OCI-LY1 (cell line): ENCODE results near the gene TRNAU1AP.
"Not testable (repeated sequence)": the region's sequence is repeated elsewhere in the genome, so short reads cannot be mapped to it uniquely, and the experiment has no call there.

Experiments used
- H2AFZ ChIP-seq: fragments of 200-600 bp; sonication (generic), shearing (Covaris generic); 2 replicates; pipeline ENCODE4 v1.6.0; 2014; ENCODE audit warnings: antibody characterized with exemption, mild to moderate bottlenecking, low read length
- H3F3A ChIP-seq: fragments of 200-600 bp; sonication (generic), shearing (Covaris generic); 2 replicates; pipeline ENCODE4 v1.6.0; 2014; ENCODE audit warnings: mild to moderate bottlenecking, antibody characterized with exemption, low read length, moderate library complexity; ENCODE audit not compliant: insufficient read depth
- H3K27ac ChIP-seq: fragments of 200-600 bp; sonication (generic); 2 replicates; pipeline ENCODE4 v1.5.1; 2014; ENCODE audit warnings: low read length, mixed run types, mild to moderate bottlenecking, low read depth; ENCODE audit not compliant: poor library complexity, severe bottlenecking
- H3K27me3 ChIP-seq: fragments of 200-600 bp; sonication (generic); 2 replicates; pipeline ENCODE4 v1.6.0; 2014; ENCODE audit warnings: antibody characterized with exemption, mild to moderate bottlenecking, low read length, moderate library complexity; ENCODE audit not compliant: insufficient read depth
- H3K36me3 ChIP-seq: fragments of 200-600 bp; sonication (generic); 2 replicates; pipeline ENCODE4 v1.6.1; 2014; ENCODE audit warnings: mild to moderate bottlenecking, antibody characterized with exemption, low read length, moderate library complexity, mixed read lengths; ENCODE audit not compliant: insufficient read depth
- H3K4me1 ChIP-seq: fragments of 200-600 bp; sonication (generic); 2 replicates; pipeline ENCODE4 v1.5.1; 2014; ENCODE audit warnings: mild to moderate bottlenecking, low read length, moderate library complexity; ENCODE audit not compliant: insufficient read depth, severe bottlenecking
- H3K4me2 ChIP-seq: fragments of 200-600 bp; sonication (generic), shearing (Covaris generic); 2 replicates; pipeline ENCODE4 v1.6.1; 2014; ENCODE audit warnings: low read length
- H3K4me3 ChIP-seq: fragments of 200-600 bp; sonication (generic); 2 replicates; pipeline ENCODE4 v1.5.1; 2014; ENCODE audit warnings: low read length, low read depth, mild to moderate bottlenecking, mixed read lengths; ENCODE audit not compliant: poor library complexity, severe bottlenecking
- H3K79me2 ChIP-seq: fragments of 200-600 bp; shearing (Covaris generic); 2 replicates; pipeline ENCODE4 v1.6.1; 2016; ENCODE audit warnings: mixed run types, low read length, mixed read lengths; ENCODE audit not compliant: insufficient read depth
- H3K9ac ChIP-seq: fragments of 200-600 bp; sonication (generic), shearing (Covaris generic); 2 replicates; pipeline ENCODE4 v1.6.1; 2014; ENCODE audit warnings: mild to moderate bottlenecking, low read length, mixed read lengths
- H3K9me2 ChIP-seq: fragments of 200-600 bp; sonication (generic), shearing (Covaris generic); 2 replicates; pipeline ENCODE4 v1.6.1; 2014; ENCODE audit warnings: low read depth, mild to moderate bottlenecking, low read length, mixed read lengths
- H3K9me3 ChIP-seq: fragments of 200-600 bp; shearing (Covaris generic); 2 replicates; pipeline ENCODE4 v1.6.1; 2014; ENCODE audit warnings: low read length, mixed read lengths
- H4K20me1 ChIP-seq: fragments of 200-600 bp; sonication (generic), shearing (Covaris generic); 2 replicates; pipeline ENCODE4 v1.6.0; 2016; ENCODE audit warnings: mild to moderate bottlenecking, low read length; ENCODE audit not compliant: insufficient read depth
- CTCF ChIP-seq: fragments of 200-600 bp; sonication (generic), shearing (Covaris generic); IDR thresholded peaks from 2 replicates; pipeline ENCODE4 v1.5.1; 2017; ENCODE audit warnings: mild to moderate bottlenecking, antibody characterized with exemption, low read length, moderate library complexity, mixed read lengths
- EZH2 ChIP-seq: fragments of 200-600 bp; sonication (generic), shearing (Covaris generic); IDR thresholded peaks from 2 replicates; pipeline ENCODE4 v1.8.0; 2017; ENCODE audit warnings: borderline replicate concordance, mixed run types, mild to moderate bottlenecking, antibody characterized with exemption, low read length, moderate library complexity, mixed read lengths

Gene TRNAU1AP

DNA sequence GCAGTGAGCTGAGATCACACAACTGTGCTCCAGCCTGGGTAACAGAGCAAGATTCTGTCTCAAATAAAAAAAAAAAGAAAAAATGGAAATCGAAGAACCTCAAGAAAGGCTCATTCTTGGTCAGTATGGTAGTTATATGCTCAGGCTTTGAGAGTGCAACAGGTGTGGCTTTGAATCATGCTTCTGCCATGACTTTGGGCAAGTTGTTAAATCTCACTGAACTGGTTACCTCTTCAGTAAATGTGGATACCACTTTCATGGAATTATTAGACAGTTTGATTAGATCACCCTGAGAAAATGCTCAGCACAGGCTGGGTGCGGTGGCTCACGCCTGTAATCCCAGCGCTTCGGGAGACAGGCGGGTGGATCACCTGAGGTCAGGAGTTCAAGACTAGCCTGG lies 12.8 kb downstream of the TRNAU1AP start:
- TF ChIP-seq CTCF (no peak), EZH2 (no peak)
- Histone ChIP-seq H3K79me2 (no peaks in the 10 kb centered on the region), H3F3A (no peaks in the 10 kb centered on the region), H3K4me1 (no peaks in the 10 kb centered on the region), H3K36me3 (peaks cover 79% of the 10 kb centered on the region), H3K27ac (no peak overlapping the region), H3K4me2 (no peak overlapping the region), H3K4me3 (no peak overlapping the region), H3K27me3 (no peaks in the 10 kb centered on the region), H3K9ac (no peak overlapping the region), H3K9me2 (no peaks in the 10 kb centered on the region), H2AFZ (no peak overlapping the region), H3K9me3 (no peaks in the 10 kb centered on the region), H4K20me1 (no peaks in the 10 kb centered on the region)

DNA sequence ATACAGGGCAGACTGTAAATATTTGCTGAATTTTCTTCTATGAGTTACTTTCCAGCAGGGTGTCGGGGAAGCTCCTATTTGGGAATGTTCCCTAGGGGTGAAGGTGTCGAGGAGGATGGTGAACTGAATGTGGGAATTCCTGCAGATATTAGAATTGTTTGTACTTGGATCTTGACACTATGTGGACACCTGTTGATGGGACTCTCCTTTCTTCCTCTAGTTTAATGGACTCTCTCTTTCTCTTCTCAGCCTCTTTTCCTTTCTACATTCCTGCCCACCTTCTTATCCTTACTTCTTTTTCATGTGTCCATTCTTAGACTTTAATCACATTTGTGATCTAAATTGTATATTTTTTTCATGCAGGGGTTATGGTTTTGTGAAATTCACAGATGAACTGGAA lies 14.0 kb downstream of the TRNAU1AP start:
- TF ChIP-seq CTCF (no peak), EZH2 (no peak)
- H3K79me2 ChIP-seq: no peaks in the 10 kb centered on the region
- no peaks in the 10 kb centered on the region for H3K27me3 ChIP-seq
- H3F3A ChIP-seq: no peaks in the 10 kb centered on the region
- no peaks in the 10 kb centered on the region for H4K20me1 ChIP-seq
- H3K36me3 ChIP-seq: peaks cover 77% of the 10 kb centered on the region
- no peaks in the 10 kb centered on the region for H3K9me2 ChIP-seq
- H2AFZ ChIP-seq: no peak overlapping the region
- H3K9ac ChIP-seq: no peak overlapping the region
- no peak overlapping the region for H3K27ac ChIP-seq
- no peak overlapping the region for H3K4me2 ChIP-seq
- H3K4me3 ChIP-seq: no peak overlapping the region
- H3K9me3 ChIP-seq: no peaks in the 10 kb centered on the region
- H3K4me1 ChIP-seq: no peaks in the 10 kb centered on the region

DNA sequence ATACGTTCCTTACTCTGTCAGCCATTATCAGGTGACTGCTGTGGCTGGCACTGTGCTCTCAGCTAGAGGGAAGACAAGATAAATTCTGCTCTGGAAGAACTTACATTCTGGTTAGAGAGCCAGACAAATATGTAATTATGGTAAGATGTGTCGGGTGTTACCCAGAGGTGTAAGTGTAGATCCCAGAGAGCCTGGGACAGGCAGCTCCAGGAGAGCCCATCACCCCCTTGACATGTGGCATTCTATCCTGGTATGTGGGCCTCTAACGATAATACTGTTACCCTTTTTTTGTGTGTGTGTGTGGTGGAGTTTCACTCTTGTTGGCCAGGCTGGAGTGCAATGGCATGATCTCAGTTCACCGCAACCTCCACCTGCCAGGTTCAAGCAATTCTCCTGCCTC lies 19.0 kb downstream of the TRNAU1AP start:
- Histone ChIP-seq H3K27me3 (no peaks in the 10 kb centered on the region), H3F3A (no peaks in the 10 kb centered on the region), H3K4me3 (no peak overlapping the region), H3K9me2 (no peaks in the 10 kb centered on the region), H3K4me1 (no peaks in the 10 kb centered on the region), H3K27ac (no peak overlapping the region), H3K36me3 (peaks cover 65% of the 10 kb centered on the region), H2AFZ (no peak overlapping the region), H3K79me2 (no peaks in the 10 kb centered on the region), H3K9me3 (no peaks in the 10 kb centered on the region), H4K20me1 (no peaks in the 10 kb centered on the region), H3K9ac (no peak overlapping the region), H3K4me2 (no peak overlapping the region)
- TF ChIP-seq CTCF (no peak), EZH2 (no peak)

DNA sequence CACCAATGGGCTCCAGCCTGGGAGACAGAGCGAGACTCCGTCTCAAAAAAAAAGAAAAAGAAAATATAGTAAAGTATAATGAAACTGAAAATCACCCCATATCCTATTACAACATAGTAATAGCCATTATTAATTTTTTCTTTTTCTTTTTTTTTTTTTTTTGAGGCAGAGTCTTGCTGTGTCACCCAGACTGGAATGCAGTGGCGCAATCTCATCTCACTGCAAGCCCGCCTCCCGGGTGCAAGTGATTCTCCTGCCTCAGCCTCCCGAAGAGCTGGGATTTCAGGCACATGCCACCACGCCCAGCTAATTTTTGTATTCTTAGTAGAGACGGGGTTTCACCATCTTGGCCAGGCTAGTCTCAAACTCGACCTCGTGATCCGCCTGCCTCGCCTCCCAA lies 20.0 kb downstream of the TRNAU1AP start:
- H3K27me3 ChIP-seq, H3K9me2 ChIP-seq, H3K4me1 ChIP-seq, H3K27ac ChIP-seq, H3K9ac ChIP-seq, H3F3A ChIP-seq, H2AFZ ChIP-seq, H3K4me2 ChIP-seq, H3K9me3 ChIP-seq, H3K79me2 ChIP-seq, H4K20me1 ChIP-seq, H3K4me3 ChIP-seq: not testable (repeated sequence)
- H3K36me3 ChIP-seq: peaks cover 65% of the 10 kb centered on the region
